Upper lobe of left lung (tissue), 6 donors: ENCODE measurements around the gene ARHGEF17. TPM values are rescaled to one million over a fixed set of nuclear protein-coding genes. Genes with fewer than 3 reads are reported as not detected.
A peak's percentile ranks its signal among the peaks of the same experiment; 100 is the strongest.

ENCODE experiments used
- ATAC-seq, 2 donors: fragments of 200-7000 bp; cut with Tn5 transposase; one replicate each; pipeline ENCODE4 v1.9.1; 2022; ENCODE audit warnings: mild to moderate bottlenecking in 2 of 2, moderate library complexity in 2 of 2; ENCODE audit not compliant: low FRiP score in 2 of 2
- DNase-seq, 2 donors: peaks; one replicate each; pipeline ENCODE4 v3.0.0-alpha.2; 2019 to 2020
- H3K27ac ChIP-seq, 4 donors: fragments of 200-600 bp; sonication (generic); one replicate each; pipeline ENCODE4 v1.5.1; 2016 to 2019
- H3K27me3 ChIP-seq, 4 donors: fragments of 200-600 bp; sonication (generic); one replicate each; pipeline ENCODE4 v1.5.1; 2017 to 2019
- H3K36me3 ChIP-seq, 4 donors: fragments of 200-600 bp; sonication (generic); one replicate each; pipeline ENCODE4 v1.5.1; 2016 to 2019
- H3K4me1 ChIP-seq, 4 donors: fragments of 200-600 bp; sonication (generic); one replicate each; pipeline ENCODE4 v1.5.1; 2018 to 2019
- H3K4me3 ChIP-seq, 4 donors: fragments of 200-600 bp; sonication (generic); one replicate each; pipeline ENCODE4 v1.5.1; 2017 to 2019; ENCODE audit warnings: mild to moderate bottlenecking in 2 of 4, moderate library complexity in 1 of 4
- H3K9me3 ChIP-seq, 4 donors: fragments of 200-600 bp; sonication (generic); one replicate each; pipeline ENCODE4 v1.5.1; 2018 to 2019
- CTCF ChIP-seq, 6 experiments: fragments of 450-650 bp in 4 of 6; fragments of 200-600 bp in 2 of 6; sonication (generic) in 2 of 6; IDR thresholded peaks; one replicate each; pipeline ENCODE4 v1.5.1; 2016 to 2019; ENCODE audit warnings: antibody characterized with exemption in 6 of 6
- EP300 ChIP-seq, 4 donors: sonication (generic); formaldehyde crosslinking; IDR thresholded peaks; one replicate each; pipeline ENCODE4 v1.5.1; 2017; ENCODE audit warnings: antibody characterized with exemption in 4 of 4, control low read depth in 2 of 4
- POLR2A ChIP-seq, 4 donors: fragments of 450-650 bp; IDR thresholded peaks; one replicate each; pipeline ENCODE4 v1.5.1; 2016 to 2017; ENCODE audit warnings: antibody characterized with exemption in 4 of 4, mild to moderate bottlenecking in 2 of 4
- POLR2AphosphoS5 ChIP-seq, 2 donors: sonication (generic); formaldehyde crosslinking; IDR thresholded peaks; one replicate each; pipeline ENCODE4 v1.5.1; 2017; ENCODE audit warnings: antibody characterized with exemption in 2 of 2
- WGBS, 2 donors: methylation state at CpG; one replicate each; pipeline ENCODE4 v1.1.5; 2017 to 2018; 5-methylcytosine and 5-hydroxymethylcytosine counted together
- total RNA-seq, 6 donors: library from RNA; depleted of rRNA in 4 of 6; stranded (reverse); fragments of >200 nt in 4 of 6; gene quantifications; one replicate each; pipeline versions ENCODE4 v1.1.0 to v1.2.1, GENCODE V29; 2016 to 2021
- donor health status: DM: no; HTN: no; CAD: no; lungs with moderate emphysema.
- donor health status: DM: no; HTN: yes; CAD: no; lungs with severe emphysema.

ARHGEF17 gene
- total RNA-seq, 6 donors from 2014 or later = 48.1 to 140 (median 65.1) TPM

DNA sequence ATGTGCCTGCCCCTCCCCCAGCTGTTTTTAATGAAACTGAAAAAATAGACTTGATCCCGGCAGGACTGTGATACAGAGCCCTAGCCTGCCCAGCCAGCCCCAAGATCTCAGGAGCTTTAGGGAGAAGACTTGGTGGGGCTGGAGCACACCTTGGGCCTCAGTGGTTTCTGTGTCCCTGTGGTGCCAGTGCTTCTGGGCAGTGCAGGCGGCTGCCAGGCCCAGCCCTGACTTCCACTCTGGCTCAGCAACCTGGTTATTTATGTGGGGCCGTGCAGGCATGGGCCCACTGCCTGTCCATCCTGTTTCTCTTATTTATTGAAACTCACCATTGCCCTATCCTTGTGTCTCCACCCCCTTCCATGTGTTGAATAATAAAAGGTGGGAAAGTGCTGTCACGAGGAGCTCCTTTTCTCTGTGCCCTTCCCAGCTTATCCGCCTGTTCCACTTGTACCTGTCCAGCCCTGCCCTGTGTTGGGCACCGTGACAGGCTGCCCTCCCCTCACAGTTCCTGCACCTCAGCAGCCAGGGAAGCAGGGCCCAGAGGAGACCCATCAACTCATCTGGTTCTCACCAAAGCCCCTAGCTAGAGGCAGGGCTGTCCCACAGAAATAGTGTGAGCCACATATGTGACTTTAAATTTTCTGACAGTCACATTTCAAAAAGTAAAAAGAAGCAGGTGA, 88.3 kb downstream of the ARHGEF17 start:
- H3K4me3 ChIP-seq = no peak overlapping the region
- 72 to 80% methylated on average over 5 to 6 of the region's 6 CpGs for WGBS, 2 donors
- H3K27me3 ChIP-seq = no peaks in the 10 kb centered on the region
- no peaks in the 10 kb centered on the region for H3K9me3 ChIP-seq
- H3K27ac ChIP-seq = no peak overlapping the region
- no peak for TF ChIP-seq CTCF (IDR thresholded peaks at IDR 0.05)
- TF ChIP-seq EP300 (IDR thresholded peaks at IDR 0.05) = no peak
- TF ChIP-seq POLR2A (IDR thresholded peaks at IDR 0.05) = no peak
- no peak for TF ChIP-seq POLR2AphosphoS5 (IDR thresholded peaks at IDR 0.05)
- peak in 1 of 2 donors; percentile 58 for DNase-seq
- peaks cover 0 to 21% (median 8%) of the 10 kb centered on the region in 4 donors for H3K36me3 ChIP-seq
- peak in 1 of 2 donors; percentile 4 for ATAC-seq
- peaks cover 0 to 6% (median 3%) of the 10 kb centered on the region in 4 donors for H3K4me1 ChIP-seq

DNA sequence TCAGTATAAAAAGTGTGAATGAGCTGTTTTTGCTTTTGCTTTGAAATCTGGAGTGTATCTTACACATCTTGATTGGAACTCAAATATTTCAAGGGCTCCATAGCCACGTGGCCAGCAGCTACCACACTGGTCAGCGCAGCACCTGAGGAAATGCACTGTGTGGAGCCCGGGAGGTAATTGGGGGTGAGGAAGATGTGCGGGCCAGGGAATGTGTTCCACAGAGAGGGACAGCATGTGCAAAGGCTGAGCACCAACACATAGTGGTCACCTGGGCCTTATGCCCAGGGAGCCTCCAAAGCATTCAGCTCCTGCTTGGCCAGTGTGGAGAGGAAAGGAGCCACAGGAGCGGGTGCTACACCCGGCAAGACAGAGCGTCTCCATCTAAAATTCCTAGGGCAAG, 88.9 kb downstream of the ARHGEF17 start:
- peak in 1 of 2 donors; percentile 15 for ATAC-seq
- H3K4me1 ChIP-seq = peaks cover 0 to 6% (median 3%) of the 10 kb centered on the region in 4 donors
- H3K4me3 ChIP-seq = no peak overlapping the region
- no peak for TF ChIP-seq CTCF (IDR thresholded peaks at IDR 0.05)
- no peak for TF ChIP-seq POLR2A (IDR thresholded peaks at IDR 0.05)
- TF ChIP-seq EP300 (IDR thresholded peaks at IDR 0.05) = no peak
- TF ChIP-seq POLR2AphosphoS5 (IDR thresholded peaks at IDR 0.05) = no peak
- H3K27ac ChIP-seq = no peak overlapping the region
- H3K36me3 ChIP-seq = peaks cover 0 to 17% (median 7%) of the 10 kb centered on the region in 4 donors
- H3K9me3 ChIP-seq = no peaks in the 10 kb centered on the region
- peak in 1 of 2 donors; percentile 52 for DNase-seq
- H3K27me3 ChIP-seq = no peaks in the 10 kb centered on the region
- WGBS, 2 donors = 55 to 65% methylated on average over 7 of the region's 7 CpGs

DNA sequence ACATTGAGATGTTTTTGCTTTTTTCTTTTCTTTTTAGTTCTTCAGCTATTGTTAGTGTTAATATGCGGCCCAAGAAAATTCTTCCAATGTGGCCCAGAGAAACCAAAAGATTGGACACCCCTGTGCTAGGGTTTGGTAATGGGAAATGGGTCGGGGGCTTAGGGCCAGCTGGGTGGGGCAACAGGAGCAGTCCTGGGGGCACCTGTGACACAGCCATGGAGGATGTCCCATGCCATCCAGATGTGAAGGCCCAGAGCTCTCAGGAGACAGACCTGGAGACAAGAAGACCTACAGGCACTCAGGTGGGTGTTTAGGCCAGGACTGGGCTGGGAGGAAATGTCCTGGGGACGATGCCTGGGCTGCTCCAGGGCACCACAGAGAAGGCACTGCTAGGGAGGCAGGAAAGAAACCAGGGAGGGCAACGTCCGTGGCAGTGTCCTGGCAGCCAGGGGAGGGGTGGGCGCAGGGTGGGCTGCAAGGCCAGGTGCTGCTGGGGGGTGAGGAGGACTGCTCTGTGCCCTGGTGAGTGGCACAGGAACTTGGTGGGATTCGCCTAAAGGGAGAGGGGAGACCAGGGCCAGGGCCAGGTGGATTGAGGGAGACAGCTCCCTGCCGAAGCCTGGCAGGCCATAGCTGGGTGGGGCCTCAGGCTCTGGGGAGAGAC, 89.5 kb downstream of the ARHGEF17 start:
- Histone ChIP-seq H3K4me1 (peaks cover 0 to 6% (median 3%) of the 10 kb centered on the region in 4 donors), H3K27me3 (no peaks in the 10 kb centered on the region), H3K9me3 (no peaks in the 10 kb centered on the region), H3K4me3 (no peak overlapping the region), H3K36me3 (peaks cover 0 to 16% (median 4%) of the 10 kb centered on the region in 4 donors), H3K27ac (no peak overlapping the region)
- TF ChIP-seq POLR2AphosphoS5 (IDR thresholded peaks at IDR 0.05) = no peak
- DNase-seq (peak in 1 of 2 donors; percentile 48), ATAC-seq (no peak)
- 89 to 90% methylated on average over 6 to 8 of the region's 8 CpGs for WGBS, 2 donors

DNA sequence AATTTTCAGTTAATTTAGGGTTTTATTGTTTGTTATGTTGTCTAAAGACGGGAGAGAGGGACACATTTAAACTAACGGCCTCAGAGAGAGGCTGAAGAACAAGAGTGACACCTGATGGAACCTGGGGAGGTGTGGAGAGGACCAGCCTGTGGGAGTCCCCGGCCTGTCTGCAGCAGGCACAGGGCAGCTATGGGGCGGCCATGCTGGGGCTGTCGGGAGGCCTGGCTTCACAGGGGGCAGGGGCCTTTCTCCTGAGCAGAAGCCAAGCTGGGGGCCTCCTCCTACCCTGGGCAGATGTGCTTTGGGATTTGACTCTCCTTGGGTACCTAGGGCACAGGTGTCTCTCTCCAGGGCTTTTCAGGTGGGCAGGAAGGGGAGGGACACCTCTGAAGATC, 90.1 kb downstream of the ARHGEF17 start:
- Histone ChIP-seq H3K27ac (no peak overlapping the region), H3K27me3 (no peaks in the 10 kb centered on the region), H3K9me3 (no peaks in the 10 kb centered on the region), H3K4me3 (no peak overlapping the region), H3K4me1 (peaks cover 0 to 6% (median 3%) of the 10 kb centered on the region in 4 donors), H3K36me3 (peaks cover 0 to 16% (median 4%) of the 10 kb centered on the region in 4 donors)
- WGBS, 2 donors = 81 to 91% methylated on average over 5 of the region's 5 CpGs
- DNase-seq (no peak), ATAC-seq (no peak)
- no peak for TF ChIP-seq POLR2A (IDR thresholded peaks at IDR 0.05)
- TF ChIP-seq EP300 (IDR thresholded peaks at IDR 0.05) = no peak
- TF ChIP-seq CTCF (IDR thresholded peaks at IDR 0.05) = no peak

DNA sequence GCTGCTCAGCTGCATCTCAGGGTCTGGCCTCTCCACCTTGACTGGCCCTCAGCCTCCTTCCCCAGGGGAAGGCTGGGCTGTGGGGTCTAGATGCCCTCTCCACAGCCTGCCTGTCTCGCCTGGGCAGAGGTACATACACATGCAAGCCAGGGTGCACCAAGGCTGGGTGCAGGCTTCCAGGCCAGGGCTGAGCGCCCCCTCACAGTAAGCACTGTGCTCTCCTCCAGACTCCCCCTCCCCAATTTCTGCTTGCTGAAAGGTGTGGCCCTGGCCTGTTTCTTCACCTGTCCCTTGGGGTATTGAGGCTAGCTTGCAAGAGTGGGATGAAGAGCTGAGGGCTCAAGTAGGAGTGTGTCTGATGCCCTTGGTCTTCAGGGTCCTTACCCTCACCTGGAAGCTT, 90.6 kb downstream of the ARHGEF17 start:
- DNase-seq = no peak
- Histone ChIP-seq H3K27me3 (no peaks in the 10 kb centered on the region), H3K36me3 (peaks cover 0 to 16% (median 4%) of the 10 kb centered on the region in 4 donors), H3K4me3 (no peak overlapping the region), H3K27ac (no peak overlapping the region), H3K4me1 (peaks cover 0 to 6% (median 3%) of the 10 kb centered on the region in 4 donors), H3K9me3 (no peaks in the 10 kb centered on the region)
- 90 to 100% methylated on average over 2 of the region's 2 CpGs for WGBS, 2 donors
- TF ChIP-seq POLR2A (IDR thresholded peaks at IDR 0.05) = no peak
- no peak for TF ChIP-seq CTCF (IDR thresholded peaks at IDR 0.05)
- ATAC-seq = no peak
